GM12865 (cell line): ENCODE results near the gene ABHD16A.

Experiments
- DNase-seq: peaks from one replicate; pipeline ENCODE4 v3.0.0; 2010; ENCODE audit warnings: low read depth
- H3K4me3 ChIP-seq: 2 replicates; pipeline ENCODE4 v1.5.1; 2011; ENCODE audit warnings: mild to moderate bottlenecking, low read depth, low read length, control low read depth
- CTCF ChIP-seq: IDR thresholded peaks from 2 replicates; pipeline ENCODE4 v1.5.1; 2011; ENCODE audit warnings: low read length, control low read depth, low read depth, inconsistent platforms; ENCODE audit not compliant: insufficient read depth; ENCODE audit errors: missing control alignments

The ABHD16A gene

GRCh38 chr6:31664790-31665500 is 38.2 kb downstream of the ABHD16A start, which contains the start of gene GPANK1:
GPANK1 (minus strand) TSS chr6:31664997; CDS start chr6:31664478, 519 bp downstream.
- DNase-seq, result peak; percentile 97
- peak within 1 kb of the TSS; percentile 65 for H3K4me3 ChIP-seq
- no peak for TF ChIP-seq CTCF

- H3K4me3 ChIP-seq, result peak overlapping the region; percentile 65
- no peak for TF ChIP-seq CTCF
- no peak for DNase-seq
Observed at GRCh38 chr6:31663961-31664789, 38.9 kb downstream of the ABHD16A start.

GRCh38 chr6:31663126-31663960 is 39.8 kb downstream of the ABHD16A start:
- no peak for DNase-seq
- TF ChIP-seq CTCF, result no peak
- H3K4me3 ChIP-seq, result peak overlapping the region; percentile 65

GRCh38 chr6:31662124-31662723 is 40.9 kb downstream of the ABHD16A start:
- H3K4me3 ChIP-seq, result no peak overlapping the region
- no peak for DNase-seq
- TF ChIP-seq CTCF, result no peak

GRCh38 chr6:31661262-31662123 is 41.6 kb downstream of the ABHD16A start:
- H3K4me3 ChIP-seq, result peak overlapping the region; percentile 73
- TF ChIP-seq CTCF, result no peak
- DNase-seq, result peak; percentile 37
